ENCODE measurements around the gene PCSK4.
"Not testable (repeated sequence)": the region's sequence is repeated elsewhere in the genome, so short reads cannot be mapped to it uniquely, and the experiment has no call there.

The PCSK4 gene

GRCh38 chr19:1482361-1483130 is 7.6 kb downstream of the PCSK4 start:
- H3K4me3 ChIP-seq = no peak overlapping the region
- no peaks in the 10 kb centered on the region for H3K9me3 ChIP-seq
- H3K27me3 ChIP-seq = peaks cover 0 to 9% of the 10 kb centered on the region in 2 donors
- no peak for TF ChIP-seq CTCF (IDR thresholded peaks at IDR 0.05)
- no peak overlapping the region for H3K27ac ChIP-seq
- intact Hi-C loops (cut with DNase I; ENCODE audit: low total_unique reads) = no loop called here
- peaks cover 0 to 18% (median 16%) of the 10 kb centered on the region in 4 donors for H3K4me1 ChIP-seq
- no peak for DNase-seq
- H3K36me3 ChIP-seq = no peaks in the 10 kb centered on the region

DNA sequence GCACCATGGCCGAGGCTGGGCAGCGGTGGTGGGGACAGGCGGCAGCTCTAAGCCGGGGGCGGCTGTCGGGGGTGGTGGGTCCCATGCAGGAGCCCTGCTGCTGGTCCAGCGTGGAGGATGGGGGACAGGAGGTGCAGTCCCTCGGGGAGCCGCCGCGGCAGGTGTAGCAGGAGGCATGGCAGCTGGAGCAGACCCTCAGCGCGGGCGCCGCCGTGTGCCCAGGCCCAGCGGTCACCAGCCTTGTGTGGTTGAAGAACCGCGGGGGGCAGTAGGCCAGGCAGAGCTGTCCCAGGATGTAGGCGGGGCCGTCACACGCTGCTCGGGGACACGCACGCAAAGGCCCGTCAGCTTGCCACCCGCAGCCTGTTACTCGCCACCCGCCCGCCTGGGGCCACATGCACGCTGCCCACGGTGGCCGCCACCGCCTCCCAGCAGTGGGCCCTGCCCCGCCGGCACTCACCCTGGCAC is 8.2 kb downstream of the PCSK4 start:
- DNase-seq = no peak
- intact Hi-C loops (cut with DNase I; ENCODE audit: low total_unique reads) = no loop called here
- no peak overlapping the region for H3K4me3 ChIP-seq
- no peak overlapping the region for H3K27ac ChIP-seq
- TF ChIP-seq CTCF (IDR thresholded peaks at IDR 0.05) = no peak
- H3K9me3 ChIP-seq = no peaks in the 10 kb centered on the region
- H3K27me3 ChIP-seq = peaks cover 0 to 13% of the 10 kb centered on the region in 2 donors
- peaks cover 0 to 22% (median 18%) of the 10 kb centered on the region in 4 donors for H3K4me1 ChIP-seq
- H3K36me3 ChIP-seq = peaks cover 0 to 4% (median 0%) of the 10 kb centered on the region in 3 donors

DNA sequence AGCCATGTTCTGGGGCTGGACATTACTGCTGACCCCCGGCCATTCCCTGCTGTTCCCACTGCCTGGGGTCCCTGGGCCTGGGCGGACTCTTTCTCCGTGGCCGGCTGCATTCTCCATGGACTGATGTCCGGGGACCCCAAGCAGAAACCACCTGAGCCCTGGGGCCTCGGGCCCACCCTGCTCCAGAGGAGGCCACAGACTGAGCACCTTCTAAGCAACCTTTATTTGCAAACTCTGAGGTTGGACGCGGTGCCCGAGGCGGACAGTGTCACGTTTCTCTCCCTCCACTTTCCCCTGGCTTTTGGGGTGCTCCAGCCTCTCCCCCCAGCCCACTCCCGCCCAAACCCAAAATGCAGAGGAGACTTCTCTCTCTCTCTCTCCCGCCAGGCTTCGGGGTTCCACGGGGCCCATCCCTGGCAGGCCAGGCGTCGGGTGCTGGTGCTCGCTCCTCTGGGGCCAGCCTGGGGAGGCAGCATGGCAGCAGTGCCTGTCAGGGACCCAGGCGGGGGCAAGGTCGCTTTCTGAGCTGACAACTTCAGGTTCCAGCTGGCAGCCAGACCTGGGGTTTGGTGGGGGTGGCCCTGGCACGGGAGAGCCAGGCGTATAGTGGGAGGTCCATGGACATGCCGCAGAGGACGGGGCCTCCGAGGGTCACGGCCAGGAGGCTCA is 8.8 kb downstream of the PCSK4 start:
- Histone ChIP-seq H3K4me3 (no peak overlapping the region), H3K27me3 (peaks cover 0 to 17% of the 10 kb centered on the region in 2 donors), H3K36me3 (peaks cover 0 to 9% (median 3%) of the 10 kb centered on the region in 3 donors), H3K9me3 (no peaks in the 10 kb centered on the region), H3K27ac (no peak overlapping the region), H3K4me1 (peaks cover 0 to 22% (median 18%) of the 10 kb centered on the region in 4 donors)
- no peak for DNase-seq
- TF ChIP-seq CTCF (IDR thresholded peaks at IDR 0.05) = no peak
- intact Hi-C loops (cut with DNase I; ENCODE audit: low total_unique reads) = no loop called here

- TF ChIP-seq CTCF (IDR thresholded peaks at IDR 0.05) = no peak
- H3K9me3 ChIP-seq = no peaks in the 10 kb centered on the region
- peak within 1 kb of the TSS; percentile 72 for H3K27ac ChIP-seq
- DNase-seq = peak; percentile 94 to 96
- peaks cover 0 to 29% (median 24%) of the 10 kb centered on the region in 3 donors for H3K36me3 ChIP-seq
- H3K4me1 ChIP-seq = peaks cover 0 to 28% (median 18%) of the 10 kb centered on the region in 4 donors
- H3K27me3 ChIP-seq = peaks cover 0 to 40% of the 10 kb centered on the region in 2 donors
- intact Hi-C loops (cut with DNase I; ENCODE audit: low total_unique reads) = no loop called here
- peak within 1 kb of the TSS; percentile 74 to 99 for H3K4me3 ChIP-seq
Measured at GRCh38 chr19:1478934-1479707, 11.0 kb downstream of the PCSK4 start, which contains the start of gene C19orf25. Gene C19orf25, minus strand, starts transcription at chr19:1479215. Its CDS starts 312 bp downstream, at chr19:1478903.

DNA sequence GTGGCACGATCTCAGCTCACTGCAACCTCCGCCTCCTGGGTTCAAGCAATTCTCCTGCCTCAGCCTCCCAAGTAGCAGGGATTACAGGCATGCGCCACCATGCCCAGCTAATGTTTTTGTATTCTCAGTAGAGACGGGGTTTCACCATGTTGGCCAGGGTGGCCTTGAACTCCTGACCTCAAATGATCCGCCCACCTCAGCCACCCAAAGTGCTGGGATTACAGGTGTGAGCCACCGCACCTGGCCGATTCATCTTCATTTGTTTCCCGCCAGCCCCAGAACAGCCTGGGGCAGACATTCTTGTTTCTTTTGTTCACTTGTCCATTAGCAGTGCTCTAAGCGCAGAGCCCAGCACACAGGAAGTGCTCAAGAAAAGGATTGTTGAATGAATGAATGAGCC is 13.1 kb downstream of the PCSK4 start:
- peaks cover 0 to 35% (median 27%) of the 10 kb centered on the region in 4 donors for H3K4me1 ChIP-seq
- intact Hi-C loops (cut with DNase I; ENCODE audit: low total_unique reads) = not testable (repeated sequence)
- peaks cover 3 to 52% of the 10 kb centered on the region in 2 donors for H3K27me3 ChIP-seq

More for the DNA sequence above, 13.1 kb downstream of the PCSK4 start:
- not testable (repeated sequence) for DNase-seq, H3K4me3 ChIP-seq, H3K27ac ChIP-seq, H3K9me3 ChIP-seq
- H3K36me3 ChIP-seq = peaks cover 0 to 30% (median 30%) of the 10 kb centered on the region in 3 donors

Data from tibial artery (tissue), 4 donors.